CD4-positive, alpha-beta T cell treated with Interleukin-4 for 1 hour (primary cell): ENCODE results near the gene FCMR.

Experiments used
- DNase-seq, 2 donors: peaks; one replicate each; pipeline ENCODE4 v3.0.0-alpha.2; 2020 to 2022

The FCMR gene

GRCh38 chr1:206921772-206922265, at the start of gene FCMR:
TSS of gene FCMR (minus strand) at chr1:206921941. CDS start at chr1:206921854, 87 bp downstream.
- DNase-seq = peak; percentile 65 to 75

GRCh38 chr1:206971029-206971655, 49.4 kb upstream of the FCMR start:
- no peak for DNase-seq

- DNase-seq = no peak
These were observed 48.7 kb upstream of the FCMR start, which contains the start of gene FCAMR for GRCh38 chr1:206970446-206970845. TSS of gene FCAMR (minus strand) at chr1:206970460. CDS start at chr1:206970125, 335 bp downstream.

- no peak for DNase-seq
These were observed 47.3 kb upstream of the FCMR start for GRCh38 chr1:206969090-206969489.

GRCh38 chr1:206967096-206967849, 45.5 kb upstream of the FCMR start:
- peak in 1 of 2 donors; percentile 16 for DNase-seq

- no peak for DNase-seq
These were observed 44.0 kb upstream of the FCMR start for GRCh38 chr1:206965781-206966180.

GRCh38 chr1:206963740-206964139, 42.0 kb upstream of the FCMR start:
- no peak for DNase-seq

GRCh38 chr1:206963119-206963712, 41.5 kb upstream of the FCMR start:
- no peak for DNase-seq

- DNase-seq = no peak
These were observed 40.5 kb upstream of the FCMR start for GRCh38 chr1:206962272-206962671.

GRCh38 chr1:206961668-206962067, 39.9 kb upstream of the FCMR start:
- no peak for DNase-seq

GRCh38 chr1:206960676-206961386, 39.1 kb upstream of the FCMR start:
- no peak for DNase-seq

GRCh38 chr1:206958144-206958543, 36.4 kb upstream of the FCMR start:
- DNase-seq = no peak

GRCh38 chr1:206957639-206958038, 35.9 kb upstream of the FCMR start:
- no peak for DNase-seq

GRCh38 chr1:206955476-206956451, 34.0 kb upstream of the FCMR start:
- DNase-seq = no peak

- no peak for DNase-seq
These were observed 33.0 kb upstream of the FCMR start for GRCh38 chr1:206954459-206955342.

GRCh38 chr1:206953626-206954025, 31.9 kb upstream of the FCMR start:
- no peak for DNase-seq

- DNase-seq = no peak
These were observed 31.4 kb upstream of the FCMR start for GRCh38 chr1:206953126-206953525.

- DNase-seq = peak in 1 of 2 donors; percentile 25
These were observed 30.4 kb upstream of the FCMR start for GRCh38 chr1:206952171-206952570.

- DNase-seq = no peak
These were observed 29.8 kb upstream of the FCMR start for GRCh38 chr1:206951318-206952100.

- DNase-seq = no peak
These were observed 27.9 kb upstream of the FCMR start for GRCh38 chr1:206949641-206950040.
